Caco-2 (cell line): ENCODE results near the gene MLIP. TPM values are rescaled to one million over a fixed set of nuclear protein-coding genes. Genes with fewer than 3 reads are reported as not detected.

Source experiments
- BruUV-seq: library from RNA; stranded (reverse); fragments of 400-500 nt; replicated peaks from 2 replicates; lab custom pipeline; 2021; lab: Mats Ljungman, UMichigan
- CTCF ChIA-PET: fragments of 300-600 bp; sonication (Branson Sonifier 250); formaldehyde crosslinking; loops from one replicate; lab custom pipeline; 2022; ENCODE audit warnings: antibody characterized with exemption; lab: Charles Lee
- POLR2A ChIA-PET: fragments of 300-600 bp; sonication (Branson Sonifier 250); formaldehyde crosslinking; loops from one replicate; lab custom pipeline; 2022; ENCODE audit warnings: antibody characterized with exemption; lab: Charles Lee
- DNase-seq, 2 experiments: peaks; one replicate each; pipeline versions ENCODE4 v3.0.0 to v3.0.0-alpha.2; 2020 to 2022
- H3K27me3 ChIP-seq: replicated peaks from 2 replicates; pipeline ENCODE4 v1.6.0; 2011; ENCODE audit warnings: low read length; ENCODE audit not compliant: control insufficient read depth, insufficient read depth
- H3K36me3 ChIP-seq: 2 replicates; pipeline ENCODE4 v1.5.1; 2011; ENCODE audit warnings: low read length; ENCODE audit not compliant: control insufficient read depth, insufficient read depth
- H3K4me1 ChIP-seq: fragments of 250-450 bp; sonication (Bioruptor Pico); 2 replicates; pipeline ENCODE4 v1.5.1; 2020; ENCODE audit warnings: mild to moderate bottlenecking
- H3K4me3 ChIP-seq: 2 replicates; pipeline ENCODE4 v1.5.1; 2011; ENCODE audit warnings: low read depth, mild to moderate bottlenecking, control low read depth, low read length
- H3K9me3 ChIP-seq: fragments of 250-450 bp; sonication (Bioruptor Pico); 2 replicates; pipeline ENCODE4 v1.5.1; 2020; ENCODE audit warnings: mild to moderate bottlenecking, moderate library complexity
- H3K27ac Mint-ChIP-seq: one replicate; pipeline ENCODE4 v1.8.0; 2022; ENCODE audit warnings: mixed read lengths; ENCODE audit not compliant: unreplicated experiment
- H3K27me3 Mint-ChIP-seq: one replicate; pipeline ENCODE4 v1.8.0; 2022; ENCODE audit warnings: mixed read lengths; ENCODE audit not compliant: insufficient read depth, unreplicated experiment
- H3K36me3 Mint-ChIP-seq: one replicate; pipeline ENCODE4 v1.8.0; 2022; ENCODE audit warnings: mild to moderate bottlenecking, mixed read lengths; ENCODE audit not compliant: insufficient read depth, unreplicated experiment
- H3K4me1 Mint-ChIP-seq: one replicate; pipeline ENCODE4 v1.8.0; 2022; ENCODE audit warnings: low read depth, mixed read lengths; ENCODE audit not compliant: unreplicated experiment
- H3K4me3 Mint-ChIP-seq: one replicate; pipeline ENCODE4 v1.8.0; 2022; ENCODE audit warnings: mild to moderate bottlenecking, moderate library complexity, mixed read lengths; ENCODE audit not compliant: unreplicated experiment
- H3K9me3 Mint-ChIP-seq: one replicate; pipeline ENCODE4 v1.8.0; 2022; ENCODE audit warnings: mixed read lengths; ENCODE audit not compliant: unreplicated experiment
- intact Hi-C: fragments of 100-400 bp; cut with micrococcal nuclease; formaldehyde crosslinking; loops from one replicate; pipeline ENCODE4 v1.10.0; 2022; ENCODE audit not compliant: unreplicated experiment
- total RNA-seq: library from RNA; stranded (reverse); gene quantifications from 2 replicates; pipeline ENCODE4 v1.2.3, GENCODE V29; 2022
- TF ChIP-seq, protein P1 (sequence below), 2 experiments: fragments of 200-600 bp in 1 of 2; IDR thresholded peaks; 1 replicate in 1 of 2; 2 replicates in 1 of 2; pipeline versions ENCODE4 v1.5.1 to v1.8.0; 2011 to 2022; ENCODE audit warnings: antibody characterized with exemption in 1 of 2, control low read depth in 1 of 2, inconsistent platforms in 1 of 2, low read depth in 1 of 2, low read length in 1 of 2, mild to moderate bottlenecking in 1 of 2, moderate library complexity in 1 of 2; ENCODE audit not compliant: insufficient read depth in 1 of 2, severe bottlenecking in 1 of 2, unreplicated experiment in 1 of 2

The MLIP gene
- total RNA-seq, 1 experiment from 2014 or later = 0.88 TPM

DNA sequence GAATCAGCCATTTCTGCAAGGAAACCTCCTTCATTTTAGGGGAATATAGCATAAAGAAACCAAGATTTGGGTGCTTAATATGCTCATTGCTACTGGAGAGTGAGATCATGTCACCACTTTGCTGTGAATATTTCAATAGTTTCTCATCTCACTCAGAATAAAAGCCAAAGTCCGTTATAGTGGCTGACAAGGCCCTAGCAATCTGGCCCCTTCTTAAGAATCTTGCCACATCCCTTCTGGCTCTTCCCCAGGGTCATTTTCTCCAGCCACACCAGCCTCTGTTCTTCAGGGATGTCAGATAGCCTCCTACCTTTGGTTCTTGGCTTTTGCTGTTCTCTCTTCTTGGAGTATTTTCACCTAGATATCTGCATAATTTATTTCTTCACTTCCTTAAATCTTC lies 24.8 kb upstream of the MLIP start:
- Histone ChIP-seq H3K9me3 (no peaks in the 10 kb centered on the region), H3K4me3 (no peak overlapping the region), H3K27me3 (no peaks in the 10 kb centered on the region), H3K36me3 (no peaks in the 10 kb centered on the region), H3K4me1 (peaks cover 8% of the 10 kb centered on the region)
- H3K36me3 Mint-ChIP-seq = no peaks in the 10 kb centered on the region
- ChIA-PET CTCF (no interaction called here), POLR2A (no interaction called here)
- no peaks in the 10 kb centered on the region for H3K9me3 Mint-ChIP-seq
- TF ChIP-seq, protein P1, sequence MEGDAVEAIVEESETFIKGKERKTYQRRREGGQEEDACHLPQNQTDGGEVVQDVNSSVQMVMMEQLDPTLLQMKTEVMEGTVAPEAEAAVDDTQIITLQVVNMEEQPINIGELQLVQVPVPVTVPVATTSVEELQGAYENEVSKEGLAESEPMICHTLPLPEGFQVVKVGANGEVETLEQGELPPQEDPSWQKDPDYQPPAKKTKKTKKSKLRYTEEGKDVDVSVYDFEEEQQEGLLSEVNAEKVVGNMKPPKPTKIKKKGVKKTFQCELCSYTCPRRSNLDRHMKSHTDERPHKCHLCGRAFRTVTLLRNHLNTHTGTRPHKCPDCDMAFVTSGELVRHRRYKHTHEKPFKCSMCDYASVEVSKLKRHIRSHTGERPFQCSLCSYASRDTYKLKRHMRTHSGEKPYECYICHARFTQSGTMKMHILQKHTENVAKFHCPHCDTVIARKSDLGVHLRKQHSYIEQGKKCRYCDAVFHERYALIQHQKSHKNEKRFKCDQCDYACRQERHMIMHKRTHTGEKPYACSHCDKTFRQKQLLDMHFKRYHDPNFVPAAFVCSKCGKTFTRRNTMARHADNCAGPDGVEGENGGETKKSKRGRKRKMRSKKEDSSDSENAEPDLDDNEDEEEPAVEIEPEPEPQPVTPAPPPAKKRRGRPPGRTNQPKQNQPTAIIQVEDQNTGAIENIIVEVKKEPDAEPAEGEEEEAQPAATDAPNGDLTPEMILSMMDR (IDR thresholded peaks at IDR 0.05; ENCODE audit: insufficient read depth in 1 of 2, low read depth in 1 of 2, low read length in 1 of 2, severe bottlenecking in 1 of 2, unreplicated experiment in 1 of 2) = no peak
- BruUV-seq = no TSS peak
- DNase-seq = no peak
- no peaks in the 10 kb centered on the region for H3K27me3 Mint-ChIP-seq
- H3K4me1 Mint-ChIP-seq = peaks cover 4% of the 10 kb centered on the region
- intact Hi-C loops = no loop called here
- no peak overlapping the region for H3K27ac Mint-ChIP-seq
- no peak overlapping the region for H3K4me3 Mint-ChIP-seq

- H3K9me3 Mint-ChIP-seq = no peaks in the 10 kb centered on the region
- TF ChIP-seq, protein P1 (IDR thresholded peaks at IDR 0.05; ENCODE audit: insufficient read depth in 1 of 2, low read depth in 1 of 2, low read length in 1 of 2, severe bottlenecking in 1 of 2, unreplicated experiment in 1 of 2) = no peak
- intact Hi-C loops = no loop called here
- H3K36me3 Mint-ChIP-seq = no peaks in the 10 kb centered on the region
- H3K36me3 ChIP-seq = no peaks in the 10 kb centered on the region
- CTCF ChIA-PET = no interaction called here
- no peak for DNase-seq
- H3K4me3 ChIP-seq = no peak overlapping the region
- no TSS peak for BruUV-seq
- no peaks in the 10 kb centered on the region for H3K27me3 Mint-ChIP-seq
- POLR2A ChIA-PET = no interaction called here
- H3K27ac Mint-ChIP-seq = no peak overlapping the region
- H3K4me3 Mint-ChIP-seq = no peak overlapping the region
- no peaks in the 10 kb centered on the region for H3K9me3 ChIP-seq
- H3K27me3 ChIP-seq = no peaks in the 10 kb centered on the region
- H3K4me1 Mint-ChIP-seq = peaks cover 4% of the 10 kb centered on the region
- peaks cover 8% of the 10 kb centered on the region for H3K4me1 ChIP-seq
These were observed 23.5 kb upstream of the MLIP start for GRCh38 chr6:54087721-54088120.

- ChIA-PET CTCF (no interaction called here), POLR2A (no interaction called here)
- no peak for DNase-seq
- TF ChIP-seq, protein P1 (IDR thresholded peaks at IDR 0.05; ENCODE audit: insufficient read depth in 1 of 2, low read depth in 1 of 2, low read length in 1 of 2, severe bottlenecking in 1 of 2, unreplicated experiment in 1 of 2) = no peak
- Mint-ChIP-seq H3K4me1 (peaks cover under 1% of the 10 kb centered on the region), H3K4me3 (no peak overlapping the region), H3K27ac (no peak overlapping the region), H3K9me3 (no peaks in the 10 kb centered on the region), H3K36me3 (no peaks in the 10 kb centered on the region), H3K27me3 (peaks cover 5% of the 10 kb centered on the region)
- Histone ChIP-seq H3K36me3 (no peaks in the 10 kb centered on the region), H3K4me1 (peaks cover 3% of the 10 kb centered on the region), H3K27me3 (no peaks in the 10 kb centered on the region), H3K9me3 (peaks cover 5% of the 10 kb centered on the region; the same call in 1 of the 2 replicates), H3K4me3 (no peak overlapping the region)
- intact Hi-C loops = loop anchor here (10.0 kb wide), 1 partner anchor 171 kb away; no protein-coding TSS in a partner anchor
- no TSS peak for BruUV-seq
These were observed 17.8 kb upstream of the MLIP start for GRCh38 chr6:54093326-54093948.
